IMR-90 (cell line): ENCODE data around the gene CYGB. TPM values are rescaled to one million over a fixed set of nuclear protein-coding genes. Genes with fewer than 3 reads are reported as not detected.

Experiments used
- ATAC-seq: fragments of 200-7000 bp; cut with Tn5 transposase; 2 replicates; pipeline ENCODE4 v1.9.1; 2020; ENCODE audit warnings: low read depth, mild to moderate bottlenecking, moderate library complexity
- BruUV-seq: library from RNA; stranded (reverse); fragments of 400-500 nt; replicated peaks from 2 replicates; lab custom pipeline; 2021; lab: Mats Ljungman, UMichigan
- CTCF ChIA-PET: fragments of 300-600 bp; formaldehyde crosslinking; extraction: SDS; loops from one replicate; lab custom pipeline; 2021; ENCODE audit warnings: antibody characterized with exemption; lab: Yijun Ruan, JAX
- POLR2A ChIA-PET: fragments of 300-600 bp; sonication (Branson Sonifier 250); formaldehyde crosslinking; loops from one replicate; lab custom pipeline; 2022; ENCODE audit warnings: antibody characterized with exemption; ENCODE audit not compliant: unreplicated experiment; lab: Charles Lee
- DNase-seq: peaks from one replicate; pipeline ENCODE4 v3.0.0; 2013
- H2AFZ ChIP-seq: replicated peaks from 2 replicates; pipeline ENCODE3; 2013; ENCODE audit warnings: low read length, mild to moderate bottlenecking; ENCODE audit not compliant: poor library complexity
- H2AK5ac ChIP-seq: 2 replicates; pipeline ENCODE4 v1.6.1; 2013; ENCODE audit warnings: low read depth, low read length, inconsistent platforms
- H2AK9ac ChIP-seq: replicated peaks from 2 replicates; pipeline ENCODE3; 2013; ENCODE audit warnings: mild to moderate bottlenecking, low read depth, low read length, moderate library complexity; ENCODE audit not compliant: poor library complexity
- H2BK120ac ChIP-seq: 2 replicates; pipeline ENCODE4 v1.6.1; 2013; ENCODE audit warnings: low read depth, low read length, inconsistent platforms
- H2BK15ac ChIP-seq: 3 replicates; pipeline ENCODE4 v1.6.1; 2013; ENCODE audit warnings: low read depth, low read length, inconsistent platforms
- H2BK20ac ChIP-seq: 2 replicates; pipeline ENCODE4 v1.6.1; 2013; ENCODE audit warnings: low read depth, mild to moderate bottlenecking, inconsistent platforms, low read length, moderate library complexity
- H2BK5ac ChIP-seq: 2 replicates; pipeline ENCODE4 v1.6.1; 2013; ENCODE audit warnings: mild to moderate bottlenecking, low read depth, low read length, inconsistent platforms; ENCODE audit not compliant: poor library complexity, severe bottlenecking
- H3K14ac ChIP-seq: replicated peaks from 2 replicates; pipeline ENCODE4 v1.6.1; 2013; ENCODE audit warnings: low read depth, low read length, inconsistent platforms
- H3K18ac ChIP-seq: 2 replicates; pipeline ENCODE4 v1.6.1; 2013; ENCODE audit warnings: low read depth, low read length, control low read depth
- H3K23ac ChIP-seq: 2 replicates; pipeline ENCODE4 v1.6.1; 2013; ENCODE audit warnings: low read depth, low read length, inconsistent platforms
- H3K27ac ChIP-seq: 2 replicates; pipeline ENCODE4 v1.5.1; 2013; ENCODE audit warnings: mild to moderate bottlenecking, control low read depth, low read length; ENCODE audit not compliant: insufficient read depth
- H3K27me3 ChIP-seq: 2 replicates; pipeline ENCODE4 v1.6.1; 2013; ENCODE audit warnings: low read length; ENCODE audit not compliant: control insufficient read depth, insufficient read depth
- H3K36me3 ChIP-seq: 2 replicates; pipeline ENCODE4 v1.6.1; 2013; ENCODE audit warnings: low read length, mixed read lengths; ENCODE audit not compliant: control insufficient read depth, insufficient read depth
- H3K4ac ChIP-seq: 2 replicates; pipeline ENCODE4 v1.6.1; 2013; ENCODE audit warnings: low read depth, low read length, inconsistent platforms
- H3K4me1 ChIP-seq: 2 replicates; pipeline ENCODE4 v1.6.1; 2013; ENCODE audit warnings: low read length, mixed read lengths; ENCODE audit not compliant: control insufficient read depth, insufficient read depth
- H3K4me2 ChIP-seq: 2 replicates; pipeline ENCODE4 v1.6.1; 2013; ENCODE audit warnings: low read depth, mild to moderate bottlenecking, control low read depth, low read length, moderate library complexity
- H3K4me3 ChIP-seq: 2 replicates; pipeline ENCODE4 v1.5.1; 2013; ENCODE audit warnings: low read depth, mild to moderate bottlenecking, control low read depth, low read length, moderate library complexity; ENCODE audit not compliant: insufficient read depth
- H3K56ac ChIP-seq: 2 replicates; pipeline ENCODE4 v1.6.1; 2013; ENCODE audit warnings: low read length, inconsistent platforms; ENCODE audit not compliant: insufficient read depth; ENCODE audit errors: extremely low read depth
- H3K79me1 ChIP-seq, 2 experiments: 2 replicates each; pipeline ENCODE4 v1.6.1; 2013; ENCODE audit warnings: low read length in 2 of 2, inconsistent platforms in 1 of 2, low read depth in 1 of 2
- H3K9ac ChIP-seq: 2 replicates; pipeline ENCODE4 v1.6.1; 2013; ENCODE audit warnings: low read depth, low read length, control low read depth
- H3K9me1 ChIP-seq: 2 replicates; pipeline ENCODE4 v1.6.1; 2013; ENCODE audit warnings: low read length, inconsistent platforms; ENCODE audit not compliant: insufficient read depth
- H3K9me3 ChIP-seq: 2 replicates; pipeline ENCODE4 v1.6.1; 2013; ENCODE audit warnings: low read length; ENCODE audit not compliant: control insufficient read depth, insufficient read depth
- H4K20me1 ChIP-seq: 2 replicates; pipeline ENCODE4 v1.6.1; 2013; ENCODE audit warnings: low read length, inconsistent platforms; ENCODE audit not compliant: insufficient read depth
- H4K5ac ChIP-seq: 2 replicates; pipeline ENCODE4 v1.6.1; 2013; ENCODE audit warnings: mild to moderate bottlenecking, low read depth, low read length, control low read depth
- H4K8ac ChIP-seq, 2 experiments: 2 replicates each; pipeline ENCODE4 v1.6.1; 2013; ENCODE audit warnings: low read depth in 2 of 2, low read length in 2 of 2, control low read depth in 1 of 2, inconsistent platforms in 1 of 2
- H4K91ac ChIP-seq: 2 replicates; pipeline ENCODE4 v1.6.1; 2013; ENCODE audit warnings: low read depth, low read length, inconsistent platforms; ENCODE audit not compliant: insufficient read depth
- BHLHE40 ChIP-seq: fragments of 150-350 bp; IDR thresholded peaks from 2 replicates; pipeline ENCODE4 v1.6.1; 2016; ENCODE audit warnings: mild to moderate bottlenecking, low read depth, low read length
- CEBPB ChIP-seq: IDR thresholded peaks from 2 replicates; pipeline ENCODE4 v1.6.1; 2012; ENCODE audit warnings: low read depth, low read length, improper control_type of control experiment
- CHD1 ChIP-seq: IDR thresholded peaks from 2 replicates; pipeline ENCODE4 v1.6.1; 2012; ENCODE audit warnings: low read depth, low read length, improper control_type of control experiment
- FOS ChIP-seq: fragments of 150-350 bp; IDR thresholded peaks from 2 replicates; pipeline ENCODE4 v1.6.1; 2016; ENCODE audit warnings: low read depth, low read length
- MAFK ChIP-seq: IDR thresholded peaks from 2 replicates; pipeline ENCODE4 v1.6.1; 2012; ENCODE audit warnings: low read depth, low read length, improper control_type of control experiment
- MAZ ChIP-seq: IDR thresholded peaks from 2 replicates; pipeline ENCODE4 v1.6.1; 2012; ENCODE audit warnings: low read depth, mild to moderate bottlenecking, low read length, improper control_type of control experiment, moderate library complexity, borderline replicate concordance
- MXI1 ChIP-seq: IDR thresholded peaks from 2 replicates; pipeline ENCODE4 v1.6.1; 2012; ENCODE audit warnings: low read depth, mild to moderate bottlenecking, low read length, moderate library complexity, borderline replicate concordance
- NFE2L2 ChIP-seq: fragments of 150-350 bp; IDR thresholded peaks from 2 replicates; pipeline ENCODE4 v1.6.1; 2016; ENCODE audit warnings: low read depth, mild to moderate bottlenecking, low read length
- POLR2A ChIP-seq: IDR thresholded peaks from 2 replicates; pipeline ENCODE4 v1.6.1; 2012; ENCODE audit warnings: mild to moderate bottlenecking, low read depth, low read length
- RAD21 ChIP-seq: IDR thresholded peaks from 2 replicates; pipeline ENCODE4 v1.6.1; 2012; ENCODE audit warnings: low read length, improper control_type of control experiment
- RCOR1 ChIP-seq: IDR thresholded peaks from 2 replicates; pipeline ENCODE4 v1.6.1; 2012; ENCODE audit warnings: mild to moderate bottlenecking, low read length, improper control_type of control experiment; ENCODE audit not compliant: insufficient replicate concordance
- RFX5 ChIP-seq: IDR thresholded peaks from 2 replicates; pipeline ENCODE4 v1.8.0; 2012; ENCODE audit warnings: low read depth, mild to moderate bottlenecking, low read length, moderate library complexity
- SMC3 ChIP-seq: fragments of 150-350 bp; IDR thresholded peaks from 2 replicates; pipeline ENCODE4 v1.6.1; 2016; ENCODE audit warnings: low read depth, mild to moderate bottlenecking, antibody characterized with exemption, low read length, moderate library complexity
- WGBS, 2 experiments: methylation state at CpG; one replicate each; pipeline versions ENCODE4 v1.1.5 to v1.1.7; 2013; ENCODE audit warnings: missing lambda C conversion rate in 2 of 2; ENCODE audit not compliant: insufficient read length in 1 of 2; ENCODE audit errors: extremely low coverage in 2 of 2; 5-methylcytosine and 5-hydroxymethylcytosine counted together
- dilution Hi-C: fragments of 300-500 bp; cut with HindIII; formaldehyde crosslinking; loops from one replicate; pipeline ENCODE4 v1.14.3; 2018; ENCODE audit warnings: low sequenced_read_pairs; ENCODE audit not compliant: unreplicated experiment
- in situ Hi-C: fragments of 300-500 bp; cut with MboI; formaldehyde crosslinking; loops from 3 replicates; pipeline ENCODE4 v1.14.3; 2019; ENCODE audit warnings: low sequenced_read_pairs, inconsistent platforms, mixed read lengths
- intact Hi-C: fragments of 100-400 bp; cut with micrococcal nuclease; formaldehyde crosslinking; loops from 2 replicates; pipeline ENCODE4 v1.10.0; 2022
- polyA plus RNA-seq, 3 experiments: library from polyadenylated mRNA; depleted of rRNA; stranded (reverse); fragments of >200 nt; gene quantifications; 2 replicates each; pipeline ENCODE4 v1.2.3, GENCODE V29; 2012; ENCODE audit warnings: low replicate concordance in 1 of 3
- total RNA-seq: library from RNA; depleted of rRNA; stranded (reverse); fragments of >200 nt; gene quantifications from 2 replicates; pipeline ENCODE4 v1.2.3, GENCODE V29; 2012
- TF ChIP-seq, protein P1 (sequence below): fragments of 150-350 bp; IDR thresholded peaks from 2 replicates; pipeline ENCODE4 v1.6.1; 2016; ENCODE audit warnings: low read depth, mild to moderate bottlenecking, low read length, moderate library complexity, borderline replicate concordance
- TF ChIP-seq, protein P2 (sequence below): fragments of 150-350 bp; IDR thresholded peaks from 2 replicates; pipeline ENCODE4 v1.6.1; 2017; ENCODE audit warnings: mild to moderate bottlenecking, antibody characterized with exemption, low read length, low read depth
- TF ChIP-seq, protein P3 (sequence below): conservative IDR thresholded peaks from 2 replicates; pipeline ENCODE4 v1.5.1; 2012; ENCODE audit warnings: mild to moderate bottlenecking, low read depth, low read length, improper control_type of control experiment

Gene CYGB
- total and polyA plus RNA-seq, 2 of the 4 experiments (the other 2 are of a cell fraction), result 1.3 to 2.9 TPM

GRCh38 chr17:76510831-76511244 is 26.7 kb downstream of the CYGB start:
- peak overlapping the region; percentile 57 for H2AFZ ChIP-seq
- peaks cover 13% of the 10 kb centered on the region for H3K27me3 ChIP-seq
- intact Hi-C loops, result no loop called here
- no peaks in the 10 kb centered on the region for H3K36me3 ChIP-seq
- peak overlapping the region; percentile 14; the same call in 1 of the 2 replicates for H3K18ac ChIP-seq
- peak overlapping the region; percentile 59; the same call in 1 of the 3 replicates for H2BK15ac ChIP-seq
- in situ Hi-C loops, result no loop called here
- no peaks in the 10 kb centered on the region for H4K20me1 ChIP-seq
- peak overlapping the region; percentile 34; the same call in 1 of the 2 replicates for H2BK20ac ChIP-seq
- H4K5ac ChIP-seq, result no peak overlapping the region
- no peak overlapping the region for H3K9ac ChIP-seq
- BruUV-seq, result no TSS peak
- H2AK5ac ChIP-seq, result peak overlapping the region; percentile 80; the same call in 1 of the 2 replicates
- POLR2A ChIA-PET, result no interaction called here
- peak overlapping the region; percentile 28; the same call in 1 of the 2 replicates for H3K4ac ChIP-seq
- H3K79me1 ChIP-seq, result no peaks in the 10 kb centered on the region
- H3K56ac ChIP-seq, result no peak overlapping the region
- dilution Hi-C loops, result no loop called here
- CTCF ChIA-PET, result interaction anchor here (0.5 to 1.0 kb wide), 4 partner anchors 15 to 558 kb away, joined by 3 to 4 read pairs (median 3); no protein-coding TSS in a partner anchor
- no peaks in the 10 kb centered on the region for H3K9me3 ChIP-seq
- TF ChIP-seq, protein P1, sequence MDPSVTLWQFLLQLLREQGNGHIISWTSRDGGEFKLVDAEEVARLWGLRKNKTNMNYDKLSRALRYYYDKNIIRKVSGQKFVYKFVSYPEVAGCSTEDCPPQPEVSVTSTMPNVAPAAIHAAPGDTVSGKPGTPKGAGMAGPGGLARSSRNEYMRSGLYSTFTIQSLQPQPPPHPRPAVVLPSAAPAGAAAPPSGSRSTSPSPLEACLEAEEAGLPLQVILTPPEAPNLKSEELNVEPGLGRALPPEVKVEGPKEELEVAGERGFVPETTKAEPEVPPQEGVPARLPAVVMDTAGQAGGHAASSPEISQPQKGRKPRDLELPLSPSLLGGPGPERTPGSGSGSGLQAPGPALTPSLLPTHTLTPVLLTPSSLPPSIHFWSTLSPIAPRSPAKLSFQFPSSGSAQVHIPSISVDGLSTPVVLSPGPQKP, result no peak
- TF ChIP-seq RFX5 (no peak), RAD21 (no peak), BHLHE40 (no peak), FOS (no peak), MAZ (no peak), NFE2L2 (no peak), MXI1 (no peak), CHD1 (no peak), SMC3 (no peak), POLR2A (no peak), CEBPB (no peak), RCOR1 (no peak), MAFK (no peak)
- TF ChIP-seq, protein P2, sequence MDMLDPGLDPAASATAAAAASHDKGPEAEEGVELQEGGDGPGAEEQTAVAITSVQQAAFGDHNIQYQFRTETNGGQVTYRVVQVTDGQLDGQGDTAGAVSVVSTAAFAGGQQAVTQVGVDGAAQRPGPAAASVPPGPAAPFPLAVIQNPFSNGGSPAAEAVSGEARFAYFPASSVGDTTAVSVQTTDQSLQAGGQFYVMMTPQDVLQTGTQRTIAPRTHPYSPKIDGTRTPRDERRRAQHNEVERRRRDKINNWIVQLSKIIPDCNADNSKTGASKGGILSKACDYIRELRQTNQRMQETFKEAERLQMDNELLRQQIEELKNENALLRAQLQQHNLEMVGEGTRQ, result no peak
- TF ChIP-seq, protein P3, sequence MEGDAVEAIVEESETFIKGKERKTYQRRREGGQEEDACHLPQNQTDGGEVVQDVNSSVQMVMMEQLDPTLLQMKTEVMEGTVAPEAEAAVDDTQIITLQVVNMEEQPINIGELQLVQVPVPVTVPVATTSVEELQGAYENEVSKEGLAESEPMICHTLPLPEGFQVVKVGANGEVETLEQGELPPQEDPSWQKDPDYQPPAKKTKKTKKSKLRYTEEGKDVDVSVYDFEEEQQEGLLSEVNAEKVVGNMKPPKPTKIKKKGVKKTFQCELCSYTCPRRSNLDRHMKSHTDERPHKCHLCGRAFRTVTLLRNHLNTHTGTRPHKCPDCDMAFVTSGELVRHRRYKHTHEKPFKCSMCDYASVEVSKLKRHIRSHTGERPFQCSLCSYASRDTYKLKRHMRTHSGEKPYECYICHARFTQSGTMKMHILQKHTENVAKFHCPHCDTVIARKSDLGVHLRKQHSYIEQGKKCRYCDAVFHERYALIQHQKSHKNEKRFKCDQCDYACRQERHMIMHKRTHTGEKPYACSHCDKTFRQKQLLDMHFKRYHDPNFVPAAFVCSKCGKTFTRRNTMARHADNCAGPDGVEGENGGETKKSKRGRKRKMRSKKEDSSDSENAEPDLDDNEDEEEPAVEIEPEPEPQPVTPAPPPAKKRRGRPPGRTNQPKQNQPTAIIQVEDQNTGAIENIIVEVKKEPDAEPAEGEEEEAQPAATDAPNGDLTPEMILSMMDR, result no peak
- H2AK9ac ChIP-seq, result no peak overlapping the region
- no peak overlapping the region for H3K4me3 ChIP-seq
- no peak overlapping the region for H2BK5ac ChIP-seq
- 0 out of 2 replicates have a peak overlapping the region, but pooled peaks have one; percentile 25 for H4K91ac ChIP-seq
- peak overlapping the region; percentile 69 for H2BK120ac ChIP-seq
- ATAC-seq, result peak; percentile 31
- WGBS, 2 experiments, result 17% methylated on average over 3 of the region's 9 CpGs; no CpG with 5 or more reads in 1 of the 2 experiments
- H3K27ac ChIP-seq, result peak overlapping the region; percentile 64; the same call in 1 of the 2 replicates
- no peak overlapping the region for H3K4me2 ChIP-seq
- peaks cover 12% of the 10 kb centered on the region for H3K4me1 ChIP-seq
- H3K23ac ChIP-seq, result no peak overlapping the region
- peak; percentile 26 for DNase-seq
- peak overlapping the region in 1 of 2 experiments; percentile 7; a peak in 1 of 4 replicates for H4K8ac ChIP-seq
- 0 out of 2 replicates have a peak overlapping the region, but pooled peaks have one; percentile 3 for H3K14ac ChIP-seq
- 0 out of 2 replicates have a peak, but pooled peaks cover 5% of the 10 kb centered on the region for H3K9me1 ChIP-seq
